C4-2B (cell line): Measurements from ENCODE around the gene NOL12.

Source experiments
- H3K27ac ChIP-seq: fragments of 450-650 bp; 2 replicates; pipeline ENCODE4 v1.5.1; 2017
- ZFX ChIP-seq: fragments of 450-650 bp; IDR thresholded peaks from 2 replicates; pipeline ENCODE4 v1.6.1; 2017
- TF ChIP-seq, protein P1 (sequence below): fragments of 450-650 bp; conservative IDR thresholded peaks from 2 replicates; pipeline ENCODE4 v1.5.1; 2017; ENCODE audit warnings: mild to moderate bottlenecking

The NOL12 gene

DNA sequence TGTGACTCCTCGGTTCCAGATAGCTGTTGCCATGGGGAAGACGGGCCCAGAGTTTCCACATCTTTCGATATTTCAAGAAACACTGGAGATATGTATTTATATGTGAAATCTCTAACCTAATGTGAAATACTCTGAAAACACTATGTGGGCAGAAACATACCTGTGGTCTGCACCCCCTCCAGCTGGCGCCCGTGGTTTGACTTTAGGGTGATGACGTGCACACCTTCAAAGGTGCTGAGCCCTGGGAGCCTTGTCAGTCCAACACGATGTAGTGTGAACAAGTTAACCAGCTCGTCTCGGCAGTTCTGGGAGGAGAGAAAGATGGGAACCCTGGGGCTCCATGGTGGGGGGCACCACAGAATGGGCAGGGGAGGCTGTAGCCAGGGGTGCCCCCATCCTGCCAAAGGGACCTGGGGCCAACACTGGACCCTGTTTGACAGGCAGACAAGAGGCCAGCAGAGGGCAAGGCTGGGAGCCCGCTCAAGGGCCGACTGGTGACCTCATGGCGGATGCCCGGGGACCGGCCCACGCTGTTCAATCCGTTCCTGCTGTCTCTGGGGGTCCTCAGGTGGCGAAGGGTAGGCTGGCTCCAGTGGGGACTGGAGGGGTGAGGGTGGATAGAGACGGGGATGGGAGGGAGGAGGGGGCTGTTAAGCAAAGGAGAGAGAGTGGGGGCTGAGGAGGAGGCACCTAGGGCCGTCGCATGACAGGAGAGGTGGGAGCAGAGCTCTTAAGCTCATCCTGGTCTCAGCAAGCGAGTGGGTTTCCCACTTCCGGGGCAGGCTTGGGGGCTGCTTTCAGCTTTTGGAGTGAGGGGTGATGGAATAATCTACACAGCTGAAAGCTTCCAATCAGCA is 54.5 kb downstream of the NOL12 start:
- no peak overlapping the region for H3K27ac ChIP-seq
- TF ChIP-seq ZFX = no peak
- TF ChIP-seq, protein P1, sequence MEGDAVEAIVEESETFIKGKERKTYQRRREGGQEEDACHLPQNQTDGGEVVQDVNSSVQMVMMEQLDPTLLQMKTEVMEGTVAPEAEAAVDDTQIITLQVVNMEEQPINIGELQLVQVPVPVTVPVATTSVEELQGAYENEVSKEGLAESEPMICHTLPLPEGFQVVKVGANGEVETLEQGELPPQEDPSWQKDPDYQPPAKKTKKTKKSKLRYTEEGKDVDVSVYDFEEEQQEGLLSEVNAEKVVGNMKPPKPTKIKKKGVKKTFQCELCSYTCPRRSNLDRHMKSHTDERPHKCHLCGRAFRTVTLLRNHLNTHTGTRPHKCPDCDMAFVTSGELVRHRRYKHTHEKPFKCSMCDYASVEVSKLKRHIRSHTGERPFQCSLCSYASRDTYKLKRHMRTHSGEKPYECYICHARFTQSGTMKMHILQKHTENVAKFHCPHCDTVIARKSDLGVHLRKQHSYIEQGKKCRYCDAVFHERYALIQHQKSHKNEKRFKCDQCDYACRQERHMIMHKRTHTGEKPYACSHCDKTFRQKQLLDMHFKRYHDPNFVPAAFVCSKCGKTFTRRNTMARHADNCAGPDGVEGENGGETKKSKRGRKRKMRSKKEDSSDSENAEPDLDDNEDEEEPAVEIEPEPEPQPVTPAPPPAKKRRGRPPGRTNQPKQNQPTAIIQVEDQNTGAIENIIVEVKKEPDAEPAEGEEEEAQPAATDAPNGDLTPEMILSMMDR = no peak

DNA sequence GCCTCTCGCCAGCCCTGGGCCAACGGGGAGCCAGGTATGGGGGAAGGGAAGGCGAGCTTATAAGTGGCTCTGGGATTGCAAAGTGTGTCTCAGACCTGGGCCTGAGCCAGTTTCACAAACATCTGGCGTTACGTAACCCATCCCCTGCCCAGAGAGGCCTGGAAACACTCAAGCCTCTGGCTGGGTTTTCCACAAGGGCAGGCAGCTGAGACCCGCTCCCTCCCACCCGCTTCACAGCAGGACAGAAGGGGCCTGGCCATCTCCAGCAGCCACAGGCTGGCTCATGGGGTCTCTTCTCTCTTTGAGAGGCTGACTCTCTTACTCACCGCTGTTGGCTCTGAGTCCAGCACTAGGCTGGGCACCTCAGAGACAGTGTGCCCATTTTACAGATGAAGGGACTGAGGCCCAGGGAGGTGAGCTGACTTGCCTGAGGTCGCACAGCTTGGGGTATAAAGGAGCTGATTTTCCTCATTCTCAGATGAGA is 55.2 kb downstream of the NOL12 start:
- H3K27ac ChIP-seq = no peak overlapping the region
- TF ChIP-seq ZFX = no peak
- TF ChIP-seq, protein P1 = no peak

DNA sequence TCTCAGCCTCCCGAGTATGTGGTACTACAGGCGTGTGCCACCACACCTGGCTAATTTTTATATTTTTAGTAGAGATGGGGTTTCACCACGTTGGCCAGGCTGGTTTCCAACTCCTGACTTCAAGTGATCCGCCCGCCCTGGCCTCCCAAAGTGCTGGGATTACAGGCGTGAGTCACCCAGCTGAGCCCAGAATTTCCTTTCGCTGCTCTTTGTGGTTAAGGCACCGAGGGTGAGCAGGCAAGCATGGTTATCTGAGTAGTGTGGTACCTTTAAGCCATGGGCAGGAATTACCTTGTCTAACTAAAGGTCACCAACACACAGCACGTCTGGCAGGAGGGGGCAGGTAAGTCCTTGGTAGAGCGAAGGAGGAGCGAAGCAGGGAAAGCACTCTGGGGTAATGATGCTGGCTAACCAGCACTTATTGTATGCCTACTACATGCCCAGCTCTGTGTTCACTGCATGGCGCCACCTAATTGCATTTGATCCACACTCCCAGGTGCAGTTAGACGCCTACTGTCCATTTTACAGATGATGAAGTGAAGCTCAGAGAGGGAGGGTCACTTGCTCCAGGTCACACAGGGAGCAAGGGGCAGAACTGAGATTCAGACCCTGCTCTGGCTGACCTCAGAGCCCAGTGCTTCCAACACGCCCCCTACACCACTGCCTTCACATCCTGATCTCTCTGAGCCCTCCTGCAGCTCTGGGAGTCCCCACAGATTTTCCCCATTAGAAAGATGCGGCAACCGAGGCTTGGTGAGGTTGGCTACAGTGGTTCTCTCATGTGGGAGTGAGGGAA is 56.4 kb downstream of the NOL12 start:
- H3K27ac ChIP-seq = no peak overlapping the region
- TF ChIP-seq ZFX = no peak
- TF ChIP-seq, protein P1 = no peak
